K562 (cell line): ENCODE data around the gene DNAJC6. TPM values are rescaled to one million over a fixed set of nuclear protein-coding genes. Genes with fewer than 3 reads are reported as not detected.

ENCODE experiments used
- ATAC-seq: fragments of 200-7000 bp; cut with Tn5 transposase; 3 replicates; pipeline ENCODE4 v1.9.1; 2020; ENCODE audit warnings: moderate library complexity
- BruUV-seq: library from RNA; stranded (reverse); fragments of 400-500 nt; replicated peaks from 2 replicates; lab custom pipeline; 2021; lab: Mats Ljungman, UMichigan
- CTCF ChIA-PET: fragments of 300-600 bp; formaldehyde crosslinking; extraction: SDS; loops from one replicate; lab custom pipeline; 2021; ENCODE audit warnings: low intra/inter-chr PET ratio; lab: Yijun Ruan, JAX
- POLR2A ChIA-PET: fragments of 300-600, 350-650 bp; sonication (Branson Sonifier 250); formaldehyde crosslinking; extraction: SDS; loops from one replicate; lab custom pipeline; 2021; ENCODE audit warnings: antibody characterized with exemption, inconsistent platforms; lab: Yijun Ruan, JAX
- DNase-seq, 4 experiments: peaks; one replicate each; pipeline versions ENCODE4 v3.0.0 to v3.0.0-alpha.2; 2011 to 2018; ENCODE audit warnings: low spot score in 3 of 4, mixed read lengths in 3 of 4; ENCODE audit errors: extremely low read depth in 1 of 4
- FAIRE-seq: peaks from 2 replicates; lab custom pipeline; 2011; peaks lifted over from hg19 to GRCh38; lab: Jason Lieb, UNC
- H2AFZ ChIP-seq: 2 replicates; pipeline ENCODE4 v1.6.0; 2011; ENCODE audit warnings: low read depth, low read length, control low read depth, inconsistent platforms
- H3K27ac ChIP-seq: fragments of 200-600 bp; 3 replicates; pipeline ENCODE4 v1.8.0; 2011; ENCODE audit warnings: low read depth, mild to moderate bottlenecking, control low read depth, inconsistent platforms, low read length, moderate library complexity, mixed read lengths; ENCODE audit errors: extremely low read depth
- H3K27me3 ChIP-seq, 2 experiments: fragments of 300-600 bp in 1 of 2; 2 replicates in 1 of 2; 3 replicates in 1 of 2; pipeline versions ENCODE4 v1.6.0 to v1.8.0; 2011; ENCODE audit warnings: inconsistent platforms in 2 of 2, low read length in 2 of 2, mild to moderate bottlenecking in 1 of 2, mixed read lengths in 1 of 2, moderate library complexity in 1 of 2; ENCODE audit not compliant: control insufficient read depth in 2 of 2, insufficient read depth in 2 of 2
- H3K36me3 ChIP-seq: fragments of 300-600 bp; 3 replicates; pipeline ENCODE4 v1.8.0; 2011; ENCODE audit warnings: mild to moderate bottlenecking, low read length, inconsistent platforms; ENCODE audit not compliant: control insufficient read depth, insufficient read depth
- H3K4me1 ChIP-seq, 2 experiments: fragments of 200-600 bp in 1 of 2; replicated peaks in 1 of 2; 2 replicates in 1 of 2; 3 replicates in 1 of 2; pipeline versions ENCODE4 v1.5.1 to v1.8.0; 2011; ENCODE audit warnings: inconsistent platforms in 2 of 2, low read length in 2 of 2, mild to moderate bottlenecking in 1 of 2, mixed read lengths in 1 of 2, moderate library complexity in 1 of 2; ENCODE audit not compliant: control insufficient read depth in 2 of 2, insufficient read depth in 2 of 2
- H3K4me2 ChIP-seq: 2 replicates; pipeline ENCODE4 v1.6.1; 2011; ENCODE audit warnings: low read length, control low read depth, inconsistent platforms, mixed read lengths; ENCODE audit not compliant: insufficient read depth
- H3K4me3 ChIP-seq: fragments of 200-600 bp; sonication (generic), shearing (Covaris generic); 2 replicates; pipeline ENCODE4 v1.5.1; 2016; ENCODE audit warnings: control low read depth, inconsistent platforms
- H3K79me2 ChIP-seq: fragments of 200-600 bp; 3 replicates; pipeline ENCODE4 v1.8.0; 2011; ENCODE audit warnings: low read length, inconsistent platforms; ENCODE audit not compliant: control insufficient read depth, insufficient read depth
- H3K9ac ChIP-seq, 2 experiments: 2 replicates each; pipeline versions ENCODE4 v1.6.0 to v1.6.1; 2011; ENCODE audit warnings: low read depth in 2 of 2, low read length in 2 of 2, control low read depth in 1 of 2, inconsistent platforms in 1 of 2, mild to moderate bottlenecking in 1 of 2, mixed read lengths in 1 of 2; ENCODE audit not compliant: insufficient read depth in 1 of 2
- H3K9me1 ChIP-seq: one replicate; pipeline ENCODE4 v1.6.0; 2011; ENCODE audit warnings: inconsistent platforms, mild to moderate bottlenecking, low read length, moderate library complexity; ENCODE audit not compliant: control insufficient read depth, insufficient read depth
- H3K9me3 ChIP-seq: replicated peaks from 2 replicates; pipeline ENCODE4 v1.5.1; 2011; ENCODE audit warnings: low read depth, low read length, inconsistent platforms; ENCODE audit not compliant: control insufficient read depth, insufficient read depth
- H4K20me1 ChIP-seq: replicated peaks from 2 replicates; pipeline ENCODE4 v1.6.1; 2011; ENCODE audit warnings: low read length, inconsistent platforms, mixed read lengths; ENCODE audit not compliant: control insufficient read depth, insufficient read depth
- CBX3 ChIP-seq, 2 experiments: IDR thresholded peaks; 1 replicate in 1 of 2; 2 replicates in 1 of 2; pipeline ENCODE4 v1.6.1; 2012; ENCODE audit warnings: inconsistent platforms in 2 of 2, low read length in 2 of 2, borderline replicate concordance in 1 of 2, control low read depth in 1 of 2
- CTBP1 ChIP-seq: fragments of 450-650 bp; IDR thresholded peaks from 2 replicates; pipeline ENCODE4 v1.6.1; 2016; ENCODE audit warnings: borderline replicate concordance
- DPF2 ChIP-seq: fragments of 450-650 bp; IDR thresholded peaks from 2 replicates; pipeline ENCODE4 v1.6.1; 2016
- HSF4 ChIP-seq: fragments of 250-450 bp; sonication (Bioruptor Pico); IDR thresholded peaks from 2 replicates; pipeline ENCODE4 v2.1.2; 2022; ENCODE audit warnings: mild to moderate bottlenecking, moderate library complexity, borderline replicate concordance
- MAFG ChIP-seq: fragments of 450-650 bp; conservative IDR thresholded peaks from 2 replicates; pipeline ENCODE4 v1.6.1; 2016; ENCODE audit warnings: missing genetic modification characterization, missing compliant biosample characterization
- MAZ ChIP-seq, 2 experiments: fragments of 450-650 bp in 1 of 2; sonication (generic) in 1 of 2; formaldehyde crosslinking; IDR thresholded peaks in 1 of 2; conservative IDR thresholded peaks in 1 of 2; 2 replicates each; pipeline versions ENCODE4 v1.4.0 to v1.5.0; 2020; ENCODE audit warnings: mild to moderate bottlenecking in 1 of 2, missing genetic modification reagents in 1 of 2
- NFE2L1 ChIP-seq: fragments of 450-650 bp; IDR thresholded peaks from 2 replicates; pipeline ENCODE4 v1.6.1; 2016; ENCODE audit warnings: missing genetic modification characterization, low read depth, mild to moderate bottlenecking, missing compliant biosample characterization, moderate library complexity, borderline replicate concordance
- NR1H2 ChIP-seq: sonication (generic); formaldehyde crosslinking; IDR thresholded peaks from 2 replicates; pipeline ENCODE4 v1.4.0; 2020; ENCODE audit warnings: mild to moderate bottlenecking, missing genetic modification reagents
- SMARCC2 ChIP-seq: fragments of 450-650 bp; IDR thresholded peaks from 2 replicates; pipeline ENCODE4 v1.6.1; 2017; ENCODE audit warnings: antibody characterized with exemption, moderate library complexity, mild to moderate bottlenecking, low read depth
- TCF7 ChIP-seq: sonication (generic); IDR thresholded peaks from 2 replicates; pipeline ENCODE4 v1.6.1; 2016; ENCODE audit warnings: antibody characterized with exemption, borderline replicate concordance
- TEAD4 ChIP-seq, 2 experiments: sonication (generic) in 1 of 2; formaldehyde crosslinking in 1 of 2; IDR thresholded peaks; 2 replicates each; pipeline versions ENCODE4 v1.6.1 to v1.8.0; 2012 to 2022; ENCODE audit warnings: borderline replicate concordance in 1 of 2, inconsistent platforms in 1 of 2, low read length in 1 of 2, mild to moderate bottlenecking in 1 of 2, missing genetic modification reagents in 1 of 2
- TRIM28 ChIP-seq: fragments of 450-650 bp; IDR thresholded peaks from 2 replicates; pipeline ENCODE4 v1.6.1; 2017
- ZNF133 ChIP-seq: fragments of 250-450 bp; sonication (Bioruptor Pico); IDR thresholded peaks from 2 replicates; pipeline ENCODE4 v1.4.0; 2020; ENCODE audit warnings: mild to moderate bottlenecking
- ZNF274 ChIP-seq: IDR thresholded peaks from 2 replicates; pipeline ENCODE4 v1.6.1; 2011; ENCODE audit warnings: low read depth, mild to moderate bottlenecking, low read length, moderate library complexity, borderline replicate concordance
- WGBS: fragments of 100-300 bp; shearing (Covaris generic); methylation state at CpG from one replicate; pipeline ENCODE4 v1.1.6; 2016; ENCODE audit warnings: low coverage, mixed read lengths; ENCODE audit not compliant: insufficient coverage; ENCODE audit errors: missing lambda C conversion rate; 5-methylcytosine and 5-hydroxymethylcytosine counted together
- in situ Hi-C: fragments of 300-500 bp; cut with MboI; formaldehyde crosslinking; loops from 4 replicates; pipeline ENCODE4 v1.15.0; 2018; ENCODE audit warnings: inconsistent platforms, mixed read lengths
- intact Hi-C: fragments of 100-400 bp; cut with micrococcal nuclease; formaldehyde crosslinking; loops from 2 replicates; pipeline ENCODE4 v1.14.2; 2022
- polyA plus RNA-seq, 8 experiments: library from polyadenylated mRNA; depleted of rRNA in 4 of 8; stranded (reverse) in 5 of 8; unstranded in 3 of 8; fragments of >200 nt; fragmentation: Nextera tagmentation in 2 of 8; fragmentation: Illumina TruSeq in 1 of 8; extraction: Ambion mirVana in 2 of 8; extraction: Trizol in 1 of 8; gene quantifications; 2 replicates each; pipeline versions ENCODE4 v1.2.1 to v1.2.3, GENCODE V29; 2011 to 2014; ENCODE audit warnings: inconsistent platforms in 1 of 8, missing spikeins in 1 of 8
- total RNA-seq, 7 experiments: library from RNA; depleted of rRNA in 6 of 7; stranded (reverse); fragments of >200 nt in 6 of 7; fragmentation: Illumina TruSeq in 2 of 7; extraction: Trizol in 2 of 7; gene quantifications; 2 replicates each; pipeline versions ENCODE4 v1.2.1 to v1.2.3, GENCODE V29; 2011 to 2021; ENCODE audit warnings: low replicate concordance in 1 of 7
- TF ChIP-seq, protein P1 (sequence below): sonication (generic); formaldehyde crosslinking; IDR thresholded peaks from 2 replicates; pipeline ENCODE4 v1.8.0; 2022; ENCODE audit warnings: missing genetic modification reagents, mild to moderate bottlenecking, moderate library complexity, borderline replicate concordance
- TF ChIP-seq, protein P2 (sequence below): sonication (generic); formaldehyde crosslinking; IDR thresholded peaks from 2 replicates; pipeline ENCODE4 v1.8.1; 2023; ENCODE audit warnings: mild to moderate bottlenecking, missing genetic modification reagents, moderate library complexity
- TF ChIP-seq, protein P3 (sequence below): fragments of 250-450 bp; sonication (Bioruptor Pico); IDR thresholded peaks from 2 replicates; pipeline ENCODE4 v1.8.0; 2021; ENCODE audit warnings: moderate library complexity, mild to moderate bottlenecking, inconsistent platforms

DNAJC6 gene
- total and polyA plus RNA-seq, 9 of the 15 experiments (the other 6 are each of a cell fraction or from before 2014, with no cell fraction given), result 6.7 to 78.7 (median 28.0) TPM

- H4K20me1 ChIP-seq, result no peaks in the 10 kb centered on the region
- H3K27ac ChIP-seq, result peak overlapping the region; percentile 62
- H3K4me3 ChIP-seq, result no peak overlapping the region
- no peaks in the 10 kb centered on the region for H3K27me3 ChIP-seq
- H3K9me3 ChIP-seq, result peaks cover 5% of the 10 kb centered on the region
- peaks cover 25 to 54% of the 10 kb centered on the region in 2 experiments for H3K4me1 ChIP-seq
- intact Hi-C loops, result loop anchor here (2.0 kb wide), 1 partner anchor 25 kb away; no protein-coding TSS in a partner anchor
- BruUV-seq, result no TSS peak
- H3K79me2 ChIP-seq, result peaks cover 94% of the 10 kb centered on the region
- H3K36me3 ChIP-seq, result peaks cover 46% of the 10 kb centered on the region
- H3K9ac ChIP-seq, result 0 out of 4 replicates have a peak overlapping the region, but pooled peaks of 1 of the 2 experiments have one; percentile 17
- CTCF ChIA-PET, result no interaction called here
- H3K9me1 ChIP-seq, result no peaks in the 10 kb centered on the region
- ATAC-seq, result peak; percentile 94
- FAIRE-seq, result peak; percentile 98
- DNase-seq, result peak; percentile 91 to 96 (median 94)
- no peak overlapping the region for H2AFZ ChIP-seq
- in situ Hi-C loops, result no loop called here
- 4% methylated on average over 5 of the region's 5 CpGs for WGBS
- peak overlapping the region; percentile 48 for H3K4me2 ChIP-seq
- POLR2A ChIA-PET, result interaction anchor here (1.0 to 1.5 kb wide), 5 partner anchors 10 to 214 kb away, joined by 3 to 6 read pairs (median 3); no protein-coding TSS in a partner anchor
- peak; percentile 99 for TF ChIP-seq DPF2
- TF ChIP-seq CBX3 (IDR thresholded peaks at IDR 0.05; ENCODE audit: borderline replicate concordance in 1 of 2, low read length in 2 of 2), result peak in 1 of 2 experiments; percentile 79; a peak in 1 of 3 replicates
- TF ChIP-seq, protein P1, sequence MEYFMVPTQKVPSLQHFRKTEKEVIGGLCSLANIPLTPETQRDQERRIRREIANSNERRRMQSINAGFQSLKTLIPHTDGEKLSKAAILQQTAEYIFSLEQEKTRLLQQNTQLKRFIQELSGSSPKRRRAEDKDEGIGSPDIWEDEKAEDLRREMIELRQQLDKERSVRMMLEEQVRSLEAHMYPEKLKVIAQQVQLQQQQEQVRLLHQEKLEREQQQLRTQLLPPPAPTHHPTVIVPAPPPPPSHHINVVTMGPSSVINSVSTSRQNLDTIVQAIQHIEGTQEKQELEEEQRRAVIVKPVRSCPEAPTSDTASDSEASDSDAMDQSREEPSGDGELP (CRISPR knock-in tag), result peak; percentile 77
- TF ChIP-seq, protein P2, sequence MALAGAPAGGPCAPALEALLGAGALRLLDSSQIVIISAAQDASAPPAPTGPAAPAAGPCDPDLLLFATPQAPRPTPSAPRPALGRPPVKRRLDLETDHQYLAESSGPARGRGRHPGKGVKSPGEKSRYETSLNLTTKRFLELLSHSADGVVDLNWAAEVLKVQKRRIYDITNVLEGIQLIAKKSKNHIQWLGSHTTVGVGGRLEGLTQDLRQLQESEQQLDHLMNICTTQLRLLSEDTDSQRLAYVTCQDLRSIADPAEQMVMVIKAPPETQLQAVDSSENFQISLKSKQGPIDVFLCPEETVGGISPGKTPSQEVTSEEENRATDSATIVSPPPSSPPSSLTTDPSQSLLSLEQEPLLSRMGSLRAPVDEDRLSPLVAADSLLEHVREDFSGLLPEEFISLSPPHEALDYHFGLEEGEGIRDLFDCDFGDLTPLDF (CRISPR knock-in tag), result no peak
- no peak for TF ChIP-seq MAFG (tag)
- TF ChIP-seq CTBP1, result peak; percentile 79
- TF ChIP-seq, protein P3, sequence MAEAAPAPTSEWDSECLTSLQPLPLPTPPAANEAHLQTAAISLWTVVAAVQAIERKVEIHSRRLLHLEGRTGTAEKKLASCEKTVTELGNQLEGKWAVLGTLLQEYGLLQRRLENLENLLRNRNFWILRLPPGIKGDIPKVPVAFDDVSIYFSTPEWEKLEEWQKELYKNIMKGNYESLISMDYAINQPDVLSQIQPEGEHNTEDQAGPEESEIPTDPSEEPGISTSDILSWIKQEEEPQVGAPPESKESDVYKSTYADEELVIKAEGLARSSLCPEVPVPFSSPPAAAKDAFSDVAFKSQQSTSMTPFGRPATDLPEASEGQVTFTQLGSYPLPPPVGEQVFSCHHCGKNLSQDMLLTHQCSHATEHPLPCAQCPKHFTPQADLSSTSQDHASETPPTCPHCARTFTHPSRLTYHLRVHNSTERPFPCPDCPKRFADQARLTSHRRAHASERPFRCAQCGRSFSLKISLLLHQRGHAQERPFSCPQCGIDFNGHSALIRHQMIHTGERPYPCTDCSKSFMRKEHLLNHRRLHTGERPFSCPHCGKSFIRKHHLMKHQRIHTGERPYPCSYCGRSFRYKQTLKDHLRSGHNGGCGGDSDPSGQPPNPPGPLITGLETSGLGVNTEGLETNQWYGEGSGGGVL, result no peak
- peak; percentile 91 for TF ChIP-seq SMARCC2
- peak; percentile 20 to 59; a peak in 3 of 4 replicates for TF ChIP-seq MAZ (CRISPR knock-in tag; conservative IDR thresholded peaks at IDR 0.05 in 1 of 2, IDR thresholded peaks at IDR 0.05 in 1 of 2)
- TF ChIP-seq TCF7, result no peak
- 0 out of 2 replicates have a peak, but pooled peaks have one; percentile 11 for TF ChIP-seq HSF4
- TF ChIP-seq TEAD4 (IDR thresholded peaks at IDR 0.05; ENCODE audit: low read length), result peak; percentile 95
- TF ChIP-seq TEAD4 (CRISPR knock-in tag; IDR thresholded peaks at IDR 0.05; ENCODE audit: borderline replicate concordance), result no peak
- TF ChIP-seq NFE2L1, result no peak
- TF ChIP-seq ZNF274, result peak; percentile 38; the same call in 1 of the 2 replicates
- no peak for TF ChIP-seq NR1H2
- no peak for TF ChIP-seq TRIM28
- no peak for TF ChIP-seq ZNF133 (CRISPR knock-in tag)
Measured at GRCh38 chr1:65317866-65318653, 8.7 kb downstream of the DNAJC6 start.
